Mesendoderm (in vitro differentiated cells): ENCODE measurements around the gene ZNF418. TPM values are rescaled to one million over a fixed set of nuclear protein-coding genes. Genes with fewer than 3 reads are reported as not detected.

Source experiments
- DNase-seq: peaks from one replicate; pipeline ENCODE4 v3.0.0; 2013
- H2AK5ac ChIP-seq: 2 replicates; pipeline ENCODE4 v1.6.1; 2013; ENCODE audit warnings: low read length, inconsistent platforms
- H2BK120ac ChIP-seq: 2 replicates; pipeline ENCODE4 v1.6.1; 2013; ENCODE audit warnings: low read depth, mild to moderate bottlenecking, low read length, moderate library complexity, mixed read lengths
- H2BK15ac ChIP-seq: replicated peaks from 2 replicates; pipeline ENCODE4 v1.6.1; 2013; ENCODE audit warnings: low read depth, mild to moderate bottlenecking, moderate library complexity
- H2BK5ac ChIP-seq: 2 replicates; pipeline ENCODE4 v1.6.1; 2013; ENCODE audit warnings: low read length, inconsistent platforms
- H3K18ac ChIP-seq: 2 replicates; pipeline ENCODE4 v1.6.1; 2013; ENCODE audit warnings: mild to moderate bottlenecking, low read length, mixed read lengths
- H3K23ac ChIP-seq: one replicate; pipeline ENCODE4 v1.6.1; 2013; ENCODE audit warnings: low read length
- H3K27ac ChIP-seq: 2 replicates; pipeline ENCODE4 v1.5.1; 2013; ENCODE audit warnings: low read depth, mild to moderate bottlenecking, inconsistent platforms, low read length, moderate library complexity
- H3K27me3 ChIP-seq: 2 replicates; pipeline ENCODE4 v1.6.1; 2013; ENCODE audit warnings: low read length, control low read depth, mild to moderate bottlenecking, inconsistent platforms; ENCODE audit not compliant: insufficient read depth, poor library complexity
- H3K36me3 ChIP-seq: 2 replicates; pipeline ENCODE4 v1.6.1; 2013; ENCODE audit warnings: low read length, inconsistent platforms; ENCODE audit not compliant: control insufficient read depth, insufficient read depth
- H3K4ac ChIP-seq: one replicate; pipeline ENCODE4 v1.6.1; 2013; ENCODE audit warnings: low read depth, mild to moderate bottlenecking, low read length, moderate library complexity
- H3K4me1 ChIP-seq: 2 replicates; pipeline ENCODE4 v1.6.1; 2013; ENCODE audit warnings: low read depth, low read length, inconsistent platforms; ENCODE audit not compliant: control insufficient read depth
- H3K4me2 ChIP-seq: 2 replicates; pipeline ENCODE4 v1.6.1; 2013; ENCODE audit warnings: low read length
- H3K4me3 ChIP-seq: 2 replicates; pipeline ENCODE4 v1.5.1; 2013; ENCODE audit warnings: mild to moderate bottlenecking, low read length
- H3K56ac ChIP-seq: one replicate; pipeline ENCODE4 v1.6.1; 2013; ENCODE audit warnings: low read length
- H3K79me1 ChIP-seq: 2 replicates; pipeline ENCODE4 v1.6.1; 2013; ENCODE audit warnings: low read length, inconsistent platforms
- H3K79me2 ChIP-seq: 2 replicates; pipeline ENCODE4 v1.6.1; 2013; ENCODE audit warnings: mild to moderate bottlenecking, low read length; ENCODE audit not compliant: control insufficient read depth, insufficient read depth
- H3K9ac ChIP-seq: 2 replicates; pipeline ENCODE4 v1.6.1; 2013; ENCODE audit warnings: low read length, inconsistent platforms
- H4K5ac ChIP-seq: one replicate; pipeline ENCODE4 v1.6.1; 2013; ENCODE audit warnings: low read length
- H4K8ac ChIP-seq: one replicate; pipeline ENCODE4 v1.6.1; 2013; ENCODE audit warnings: low read depth, mild to moderate bottlenecking, control low read depth, low read length, moderate library complexity
- WGBS: extraction: QIAGEN DNeasy Blood & Tissue Kit; methylation state at CpG from one replicate; pipeline ENCODE4 v1.1.7; 2013; ENCODE audit warnings: low lambda C conversion rate, missing lambda C conversion rate; ENCODE audit not compliant: insufficient coverage; ENCODE audit errors: extremely low coverage; 5-methylcytosine and 5-hydroxymethylcytosine counted together
- polyA plus RNA-seq, 2 experiments: library from polyadenylated mRNA; stranded (reverse); fragments of 200-250 nt; gene quantifications; one replicate each; pipeline ENCODE4 v1.2.3, GENCODE V29; 2013

The ZNF418 gene
- polyA plus RNA-seq (2013, experiment 1 of 2) = 4.5 TPM
- polyA plus RNA-seq (2013, experiment 2 of 2) = 4.9 TPM

DNA sequence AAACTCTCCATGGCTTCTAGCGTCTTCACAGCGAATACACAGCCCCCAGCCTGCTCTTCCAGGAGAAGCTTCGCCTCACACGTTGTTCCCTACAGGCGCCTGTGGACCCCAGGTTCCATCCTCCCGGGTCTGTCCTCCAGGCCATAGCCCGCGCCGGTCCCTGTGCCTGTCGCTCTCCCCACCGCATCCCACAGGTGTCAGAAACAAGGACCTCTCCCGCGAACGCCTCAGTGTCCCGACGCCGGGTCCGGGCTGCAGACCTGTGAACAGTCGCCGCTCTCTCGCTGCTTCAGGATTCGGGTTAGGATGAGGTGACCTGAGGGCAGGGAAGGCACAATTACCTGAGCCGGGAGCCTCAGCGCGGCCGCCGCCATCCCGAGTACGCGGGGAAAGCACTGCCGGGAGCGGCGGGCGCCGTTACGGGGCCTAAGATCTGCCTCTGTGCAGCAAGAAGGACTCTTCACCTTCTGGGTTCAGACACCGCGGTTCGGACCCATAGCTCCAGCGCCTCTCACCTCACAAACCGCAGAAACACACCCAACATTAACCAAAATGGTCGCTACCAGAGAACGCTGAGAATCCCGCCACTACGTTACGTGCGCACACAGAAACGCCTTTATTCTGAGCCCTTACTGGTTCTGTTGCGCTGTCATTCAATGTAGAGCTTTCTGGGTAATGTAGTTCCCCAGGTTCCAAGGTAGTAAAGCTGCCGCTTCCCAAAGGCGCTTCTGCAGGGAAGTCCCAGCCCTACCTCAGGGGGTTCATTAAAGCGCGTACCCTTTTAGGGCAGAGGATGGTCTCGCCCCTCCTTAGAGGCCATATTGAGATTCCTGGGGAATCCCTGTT, at the start of gene ZNF418:
ZNF418 (minus strand) TSS at position 583 of the 846 bp plus-strand sequence. CDS start 1,580 bp downstream, outside the sequence.
- peak within 1 kb of the TSS; percentile 86 for H3K4ac ChIP-seq
- H3K4me2 ChIP-seq = peak within 1 kb of the TSS; percentile 95
- no peak within 1 kb of the TSS for H4K5ac ChIP-seq
- no peaks in the 10 kb centered on the region for H3K4me1 ChIP-seq
- peaks cover 6% of the 10 kb centered on the region for H3K36me3 ChIP-seq
- peaks cover 17% of the 10 kb centered on the region for H3K79me2 ChIP-seq
- H3K56ac ChIP-seq = peak within 1 kb of the TSS; percentile 97
- peaks cover 17% of the 10 kb centered on the region for H3K79me1 ChIP-seq
- no peak within 1 kb of the TSS for H2BK120ac ChIP-seq
- H2BK15ac ChIP-seq = no peak within 1 kb of the TSS
- H2AK5ac ChIP-seq = peak within 1 kb of the TSS; percentile 51
- WGBS = no CpG with 5 or more reads among the region's 54 CpGs
- peak within 1 kb of the TSS; percentile 65 for H3K27ac ChIP-seq
- peak within 1 kb of the TSS; percentile 15 for H3K18ac ChIP-seq
- no peak within 1 kb of the TSS for H4K8ac ChIP-seq
- H3K9ac ChIP-seq = peak within 1 kb of the TSS; percentile 98
- peak; percentile 97 for DNase-seq
- no peak within 1 kb of the TSS for H3K23ac ChIP-seq
- no peaks in the 10 kb centered on the region for H3K27me3 ChIP-seq
- peak within 1 kb of the TSS; percentile 98 for H3K4me3 ChIP-seq
- no peak within 1 kb of the TSS for H2BK5ac ChIP-seq

GRCh38 chr19:57978586-57979289, 43.5 kb upstream of the ZNF418 start:
- Histone ChIP-seq H3K27me3 (no peaks in the 10 kb centered on the region), H4K8ac (no peak overlapping the region), H3K23ac (no peak overlapping the region), H3K18ac (no peak overlapping the region), H3K9ac (no peak overlapping the region), H2BK5ac (no peak overlapping the region), H2BK15ac (no peak overlapping the region), H2BK120ac (no peak overlapping the region), H4K5ac (no peak overlapping the region), H3K4me1 (no peaks in the 10 kb centered on the region), H3K36me3 (peaks cover 19% of the 10 kb centered on the region), H3K4me3 (no peak overlapping the region), H3K4ac (no peak overlapping the region), H2AK5ac (no peak overlapping the region), H3K27ac (no peak overlapping the region), H3K56ac (no peak overlapping the region), H3K79me2 (no peaks in the 10 kb centered on the region), H3K4me2 (no peak overlapping the region), H3K79me1 (no peaks in the 10 kb centered on the region)
- WGBS = no CpG with 5 or more reads among the region's 3 CpGs
- DNase-seq = peak; percentile 37

DNA sequence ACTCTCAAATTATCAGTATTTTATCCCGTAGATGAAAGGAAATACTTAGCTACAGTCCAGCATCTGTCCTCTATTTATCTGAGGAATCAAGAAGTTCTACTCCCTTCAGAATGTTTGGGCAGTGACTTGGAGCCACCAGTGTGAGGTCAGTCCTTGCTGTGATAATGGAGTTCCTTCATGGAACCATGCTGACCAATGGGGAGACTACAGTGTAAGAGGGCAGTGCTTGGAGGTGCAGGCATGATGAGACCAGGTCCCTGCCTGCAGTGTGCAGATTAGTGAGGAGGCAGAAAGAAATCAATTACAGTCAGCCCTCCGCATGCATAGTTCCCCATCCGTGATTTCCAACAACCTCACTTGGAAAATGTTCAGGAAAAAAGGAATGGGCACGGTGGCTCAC, 39.2 kb upstream of the ZNF418 start, which contains the start of gene C19orf18:
C19orf18 (minus strand) TSS at position 101 of the 400 bp plus-strand sequence. CDS start 102 bp downstream, outside the sequence.
- Histone ChIP-seq H2AK5ac (no peak within 1 kb of the TSS), H3K4me2 (no peak within 1 kb of the TSS), H2BK5ac (no peak within 1 kb of the TSS), H3K56ac (no peak within 1 kb of the TSS), H3K4me1 (no peaks in the 10 kb centered on the region), H3K4me3 (no peak within 1 kb of the TSS), H2BK120ac (no peak within 1 kb of the TSS), H2BK15ac (no peak within 1 kb of the TSS), H4K5ac (no peak within 1 kb of the TSS), H3K79me1 (no peaks in the 10 kb centered on the region), H3K18ac (no peak within 1 kb of the TSS), H3K27me3 (no peaks in the 10 kb centered on the region), H3K4ac (no peak within 1 kb of the TSS), H3K79me2 (no peaks in the 10 kb centered on the region), H3K9ac (no peak within 1 kb of the TSS), H4K8ac (no peak within 1 kb of the TSS), H3K23ac (no peak within 1 kb of the TSS), H3K36me3 (peaks cover 2% of the 10 kb centered on the region), H3K27ac (no peak within 1 kb of the TSS)
- no CpG with 5 or more reads among the region's 4 CpGs for WGBS
- no peak for DNase-seq

GRCh38 chr19:57964761-57965160, 29.6 kb upstream of the ZNF418 start:
- no peak overlapping the region for H3K4me3 ChIP-seq
- no peak overlapping the region for H2BK15ac ChIP-seq
- H3K79me2 ChIP-seq = no peaks in the 10 kb centered on the region
- no peak overlapping the region for H3K27ac ChIP-seq
- H3K18ac ChIP-seq = no peak overlapping the region
- H3K4ac ChIP-seq = no peak overlapping the region
- H3K23ac ChIP-seq = no peak overlapping the region
- no CpG with 5 or more reads among the region's 8 CpGs for WGBS
- H3K4me2 ChIP-seq = no peak overlapping the region
- H3K9ac ChIP-seq = no peak overlapping the region
- H3K4me1 ChIP-seq = no peaks in the 10 kb centered on the region
- H4K5ac ChIP-seq = no peak overlapping the region
- H4K8ac ChIP-seq = no peak overlapping the region
- no peak for DNase-seq
- no peak overlapping the region for H2BK5ac ChIP-seq
- H2BK120ac ChIP-seq = no peak overlapping the region
- no peak overlapping the region for H3K56ac ChIP-seq
- no peaks in the 10 kb centered on the region for H3K79me1 ChIP-seq
- no peaks in the 10 kb centered on the region for H3K36me3 ChIP-seq
- no peaks in the 10 kb centered on the region for H3K27me3 ChIP-seq
- H2AK5ac ChIP-seq = no peak overlapping the region

- H3K4me3 ChIP-seq = no peak overlapping the region
- H2AK5ac ChIP-seq = no peak overlapping the region
- no peak for DNase-seq
- no peaks in the 10 kb centered on the region for H3K79me2 ChIP-seq
- H3K79me1 ChIP-seq = no peaks in the 10 kb centered on the region
- H3K56ac ChIP-seq = no peak overlapping the region
- H3K4ac ChIP-seq = no peak overlapping the region
- H3K4me1 ChIP-seq = no peaks in the 10 kb centered on the region
- H3K27ac ChIP-seq = no peak overlapping the region
- H4K5ac ChIP-seq = no peak overlapping the region
- no peak overlapping the region for H3K9ac ChIP-seq
- no peak overlapping the region for H2BK5ac ChIP-seq
- H3K36me3 ChIP-seq = no peaks in the 10 kb centered on the region
- no peak overlapping the region for H3K18ac ChIP-seq
- no peaks in the 10 kb centered on the region for H3K27me3 ChIP-seq
- no peak overlapping the region for H2BK15ac ChIP-seq
- H3K4me2 ChIP-seq = no peak overlapping the region
- no peak overlapping the region for H3K23ac ChIP-seq
- WGBS = no CpG with 5 or more reads among the region's 1 CpG
- H4K8ac ChIP-seq = no peak overlapping the region
- H2BK120ac ChIP-seq = no peak overlapping the region
These were observed 26.6 kb upstream of the ZNF418 start for GRCh38 chr19:57961785-57962184.
